HFFc6 (cell line): ENCODE data around the gene FZR1. TPM values are rescaled to one million over a fixed set of nuclear protein-coding genes. Genes with fewer than 3 reads are reported as not detected.

Experiments used
- DNase-seq: peaks from one replicate; pipeline ENCODE4 v3.0.0-alpha.2; 2018
- H3K27ac Mint-ChIP-seq: 2 replicates; pipeline ENCODE4 v1.8.0; 2020; ENCODE audit warnings: mild to moderate bottlenecking, mixed read lengths
- H3K27me3 Mint-ChIP-seq: 2 replicates; pipeline ENCODE4 v1.8.0; 2021; ENCODE audit warnings: mild to moderate bottlenecking, moderate library complexity, mixed read lengths; ENCODE audit not compliant: insufficient read depth
- H3K36me3 Mint-ChIP-seq: 2 replicates; pipeline ENCODE4 v1.8.0; 2021; ENCODE audit warnings: low read depth, mixed read lengths
- H3K4me1 Mint-ChIP-seq: 2 replicates; pipeline ENCODE4 v1.8.0; 2020; ENCODE audit warnings: low read depth, mixed read lengths
- H3K4me3 Mint-ChIP-seq: 2 replicates; pipeline ENCODE4 v1.8.0; 2020; ENCODE audit warnings: mild to moderate bottlenecking, moderate library complexity, mixed read lengths
- H3K9me3 Mint-ChIP-seq: 2 replicates; pipeline ENCODE4 v1.8.0; 2020; ENCODE audit warnings: mild to moderate bottlenecking, mixed read lengths
- CTCF ChIP-seq: fragments of 200-600 bp; sonication (generic); IDR thresholded peaks from 2 replicates; pipeline ENCODE4 v1.5.0; 2021; ENCODE audit warnings: antibody characterized with exemption, mild to moderate bottlenecking
- total RNA-seq, 6 experiments: library from RNA; stranded (reverse); fragmentation: NEBNext Ultra II Directional; extraction: Animal tissue kit (Norgen Biotek cat#: 25700); gene quantifications; 2 replicates in 1 of 6; 3 replicates in 5 of 6; pipeline ENCODE4 v1.2.3, GENCODE V29; 2021

Gene FZR1
- total RNA-seq, 6 experiments from 2014 or later = 43.9 to 56.8 (median 46.0) TPM

- Mint-ChIP-seq H3K9me3 (no peaks in the 10 kb centered on the region), H3K4me1 (peaks cover 8% of the 10 kb centered on the region), H3K27ac (no peak overlapping the region), H3K27me3 (no peaks in the 10 kb centered on the region), H3K36me3 (peaks cover 15% of the 10 kb centered on the region), H3K4me3 (no peak overlapping the region)
- no peak for DNase-seq
- TF ChIP-seq CTCF = no peak
Measured at GRCh38 chr19:3494051-3494450, 12.1 kb upstream of the FZR1 start.

- DNase-seq = no peak
- H3K4me1 Mint-ChIP-seq = peaks cover 12% of the 10 kb centered on the region
- no peaks in the 10 kb centered on the region for H3K27me3 Mint-ChIP-seq
- no peaks in the 10 kb centered on the region for H3K9me3 Mint-ChIP-seq
- no peak for TF ChIP-seq CTCF
- H3K4me3 Mint-ChIP-seq = no peak overlapping the region
- no peak overlapping the region for H3K27ac Mint-ChIP-seq
- H3K36me3 Mint-ChIP-seq = peaks cover 15% of the 10 kb centered on the region
Measured at GRCh38 chr19:3494559-3494958, 11.6 kb upstream of the FZR1 start.

- Mint-ChIP-seq H3K27me3 (no peaks in the 10 kb centered on the region), H3K4me3 (no peak overlapping the region), H3K36me3 (peaks cover 15% of the 10 kb centered on the region), H3K4me1 (peaks cover 18% of the 10 kb centered on the region), H3K27ac (no peak overlapping the region), H3K9me3 (no peaks in the 10 kb centered on the region)
- no peak for DNase-seq
- no peak for TF ChIP-seq CTCF
Measured at GRCh38 chr19:3496392-3497273, 9.5 kb upstream of the FZR1 start.

- H3K4me3 Mint-ChIP-seq = no peak overlapping the region
- TF ChIP-seq CTCF = no peak
- H3K27ac Mint-ChIP-seq = no peak overlapping the region
Measured at GRCh38 chr19:3497757-3498520, 8.2 kb upstream of the FZR1 start.

GRCh38 chr19:3499738-3500428 is 6.2 kb upstream of the FZR1 start:
- TF ChIP-seq CTCF = no peak
- H3K4me3 Mint-ChIP-seq = peak overlapping the region; percentile 95
- H3K27ac Mint-ChIP-seq = peak overlapping the region; percentile 99
- H3K36me3 Mint-ChIP-seq = peaks cover 15% of the 10 kb centered on the region
- no peaks in the 10 kb centered on the region; the same call in 1 of the 2 replicates for H3K27me3 Mint-ChIP-seq
- no peaks in the 10 kb centered on the region for H3K9me3 Mint-ChIP-seq
- DNase-seq = no peak
- peaks cover 22% of the 10 kb centered on the region for H3K4me1 Mint-ChIP-seq

More at GRCh38 chr19:3497757-3498520, 8.2 kb upstream of the FZR1 start:
- Mint-ChIP-seq H3K4me1 (peaks cover 18% of the 10 kb centered on the region), H3K36me3 (peaks cover 15% of the 10 kb centered on the region), H3K27me3 (no peaks in the 10 kb centered on the region), H3K9me3 (no peaks in the 10 kb centered on the region)
- no peak for DNase-seq
